Parathyroid adenoma (tissue), 2 donors: ENCODE data around the gene ARF6.

Source experiments
- H2AFZ ChIP-seq: fragments of 300-600 bp; sonication (generic); one replicate; pipeline ENCODE4 v1.7.0; 2017; ENCODE audit warnings: antibody characterized with exemption, mild to moderate bottlenecking
- H3K27ac ChIP-seq: fragments of 300-600 bp; sonication (generic); one replicate; pipeline ENCODE4 v1.7.0; 2017
- H3K27me3 ChIP-seq: fragments of 300-600 bp; sonication (generic); one replicate; pipeline ENCODE4 v1.7.0; 2017; ENCODE audit warnings: low read length; ENCODE audit not compliant: control insufficient read depth, insufficient read depth
- H3K36me3 ChIP-seq: fragments of 300-600 bp; sonication (generic); one replicate; pipeline ENCODE4 v1.7.0; 2017; ENCODE audit warnings: low read length; ENCODE audit not compliant: control insufficient read depth, insufficient read depth
- H3K4me1 ChIP-seq: fragments of 300-600 bp; sonication (generic); one replicate; pipeline ENCODE4 v1.7.0; 2017; ENCODE audit warnings: control low read depth
- H3K4me2 ChIP-seq: fragments of 300-600 bp; sonication (generic); one replicate; pipeline ENCODE4 v1.7.0; 2017; ENCODE audit warnings: low read length
- H3K4me3 ChIP-seq: fragments of 300-600 bp; sonication (generic); one replicate; pipeline ENCODE4 v1.7.0; 2017; ENCODE audit warnings: low read depth, low read length
- H3K79me2 ChIP-seq: fragments of 300-600 bp; sonication (generic); one replicate; pipeline ENCODE4 v1.7.0; 2017; ENCODE audit warnings: control low read depth
- H3K9ac ChIP-seq: fragments of 300-600 bp; sonication (generic); one replicate; pipeline ENCODE4 v1.7.0; 2017; ENCODE audit warnings: mild to moderate bottlenecking
- H3K9me3 ChIP-seq: fragments of 300-600 bp; sonication (generic); one replicate; pipeline ENCODE4 v1.7.0; 2017; ENCODE audit warnings: low read length; ENCODE audit not compliant: control insufficient read depth
- CTCF ChIP-seq: fragments of 300-600 bp; sonication (generic); IDR thresholded peaks from one replicate; pipeline ENCODE4 v1.7.0; 2017; ENCODE audit warnings: antibody characterized with exemption, mild to moderate bottlenecking
- donor health status: primary hyperparathyroidism.

Gene ARF6

GRCh38 chr14:49904270-49904669 lies 11.4 kb downstream of the ARF6 start:
- Histone ChIP-seq H3K36me3 (no peaks in the 10 kb centered on the region), H3K9me3 (no peaks in the 10 kb centered on the region), H3K4me2 (no peak overlapping the region), H3K4me1 (no peaks in the 10 kb centered on the region), H3K79me2 (no peaks in the 10 kb centered on the region), H3K27ac (no peak overlapping the region), H3K4me3 (no peak overlapping the region), H3K9ac (no peak overlapping the region), H3K27me3 (no peaks in the 10 kb centered on the region), H2AFZ (no peak overlapping the region)
- TF ChIP-seq CTCF, result no peak

- no peaks in the 10 kb centered on the region for H3K27me3 ChIP-seq
- no peak overlapping the region for H2AFZ ChIP-seq
- H3K4me3 ChIP-seq, result no peak overlapping the region
- no peaks in the 10 kb centered on the region for H3K79me2 ChIP-seq
- H3K4me1 ChIP-seq, result no peaks in the 10 kb centered on the region
- no peaks in the 10 kb centered on the region for H3K9me3 ChIP-seq
- no peak for TF ChIP-seq CTCF
- no peaks in the 10 kb centered on the region for H3K36me3 ChIP-seq
- no peak overlapping the region for H3K4me2 ChIP-seq
- no peak overlapping the region for H3K9ac ChIP-seq
- H3K27ac ChIP-seq, result no peak overlapping the region
Measured at GRCh38 chr14:49905989-49906388, 13.1 kb downstream of the ARF6 start.

- Histone ChIP-seq H3K27me3 (no peaks in the 10 kb centered on the region), H3K36me3 (no peaks in the 10 kb centered on the region), H3K4me2 (no peak overlapping the region), H3K4me1 (no peaks in the 10 kb centered on the region), H3K9ac (no peak overlapping the region), H3K4me3 (no peak overlapping the region), H3K79me2 (no peaks in the 10 kb centered on the region), H2AFZ (no peak overlapping the region), H3K9me3 (no peaks in the 10 kb centered on the region), H3K27ac (no peak overlapping the region)
- TF ChIP-seq CTCF, result no peak
Measured at GRCh38 chr14:49907186-49907585, 14.3 kb downstream of the ARF6 start.

GRCh38 chr14:49908433-49908782 lies 15.5 kb downstream of the ARF6 start:
- Histone ChIP-seq H3K27ac (no peak overlapping the region), H3K27me3 (no peaks in the 10 kb centered on the region), H3K79me2 (no peaks in the 10 kb centered on the region), H3K9ac (no peak overlapping the region), H3K4me2 (no peak overlapping the region), H3K4me1 (no peaks in the 10 kb centered on the region), H3K36me3 (no peaks in the 10 kb centered on the region), H2AFZ (no peak overlapping the region), H3K4me3 (no peak overlapping the region), H3K9me3 (no peaks in the 10 kb centered on the region)
- TF ChIP-seq CTCF, result no peak

GRCh38 chr14:49909016-49909415 lies 16.1 kb downstream of the ARF6 start:
- Histone ChIP-seq H3K27me3 (no peaks in the 10 kb centered on the region), H3K79me2 (no peaks in the 10 kb centered on the region), H3K36me3 (no peaks in the 10 kb centered on the region), H2AFZ (no peak overlapping the region), H3K9ac (no peak overlapping the region), H3K27ac (no peak overlapping the region), H3K9me3 (no peaks in the 10 kb centered on the region), H3K4me2 (no peak overlapping the region), H3K4me3 (no peak overlapping the region), H3K4me1 (no peaks in the 10 kb centered on the region)
- TF ChIP-seq CTCF, result no peak
